Measurements from ENCODE around the gene ATG4D.
"Not testable (repeated sequence)": the region's sequence is repeated elsewhere in the genome, so short reads cannot be mapped to it uniquely, and the experiment has no call there.

The ATG4D gene

DNA sequence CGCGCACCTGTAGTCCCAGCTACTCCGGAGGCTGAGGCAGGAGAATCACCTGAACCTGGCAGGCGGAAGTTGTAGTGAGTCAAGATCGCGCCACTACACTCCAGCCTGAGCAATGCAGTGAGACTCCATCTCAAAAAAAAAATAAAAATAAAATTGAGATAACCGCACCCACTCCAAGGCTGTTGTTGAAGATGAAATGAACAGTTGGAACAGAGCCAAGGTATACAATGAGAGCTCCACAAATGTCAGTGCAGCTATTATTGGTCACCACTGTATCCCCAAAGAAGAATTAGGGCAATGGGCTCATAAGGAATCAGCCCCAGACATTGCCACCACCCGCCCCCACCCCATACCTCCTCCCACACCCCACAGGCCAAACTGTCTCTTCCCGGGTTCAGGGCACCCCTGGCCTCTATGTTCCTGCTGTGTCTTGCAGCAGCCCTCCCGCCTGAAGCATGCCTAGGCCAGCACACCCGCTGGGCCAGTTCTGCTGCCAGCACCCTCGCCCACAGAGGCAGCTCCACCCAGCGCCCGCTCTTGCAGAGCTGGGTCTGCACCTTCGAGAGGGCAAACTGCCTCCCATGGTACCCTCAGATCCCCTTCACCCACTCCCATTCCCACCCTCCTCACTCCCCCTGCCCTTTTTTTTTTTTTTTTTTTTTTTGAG, 22.9 kb upstream of the ATG4D start:
- H3K27ac ChIP-seq, result no peak overlapping the region
- TF ChIP-seq, protein P1, sequence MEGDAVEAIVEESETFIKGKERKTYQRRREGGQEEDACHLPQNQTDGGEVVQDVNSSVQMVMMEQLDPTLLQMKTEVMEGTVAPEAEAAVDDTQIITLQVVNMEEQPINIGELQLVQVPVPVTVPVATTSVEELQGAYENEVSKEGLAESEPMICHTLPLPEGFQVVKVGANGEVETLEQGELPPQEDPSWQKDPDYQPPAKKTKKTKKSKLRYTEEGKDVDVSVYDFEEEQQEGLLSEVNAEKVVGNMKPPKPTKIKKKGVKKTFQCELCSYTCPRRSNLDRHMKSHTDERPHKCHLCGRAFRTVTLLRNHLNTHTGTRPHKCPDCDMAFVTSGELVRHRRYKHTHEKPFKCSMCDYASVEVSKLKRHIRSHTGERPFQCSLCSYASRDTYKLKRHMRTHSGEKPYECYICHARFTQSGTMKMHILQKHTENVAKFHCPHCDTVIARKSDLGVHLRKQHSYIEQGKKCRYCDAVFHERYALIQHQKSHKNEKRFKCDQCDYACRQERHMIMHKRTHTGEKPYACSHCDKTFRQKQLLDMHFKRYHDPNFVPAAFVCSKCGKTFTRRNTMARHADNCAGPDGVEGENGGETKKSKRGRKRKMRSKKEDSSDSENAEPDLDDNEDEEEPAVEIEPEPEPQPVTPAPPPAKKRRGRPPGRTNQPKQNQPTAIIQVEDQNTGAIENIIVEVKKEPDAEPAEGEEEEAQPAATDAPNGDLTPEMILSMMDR (IDR thresholded peaks at IDR 0.05), result no peak
- no peak for TF ChIP-seq ZFX (IDR thresholded peaks at IDR 0.05; ENCODE audit: borderline replicate concordance)

DNA sequence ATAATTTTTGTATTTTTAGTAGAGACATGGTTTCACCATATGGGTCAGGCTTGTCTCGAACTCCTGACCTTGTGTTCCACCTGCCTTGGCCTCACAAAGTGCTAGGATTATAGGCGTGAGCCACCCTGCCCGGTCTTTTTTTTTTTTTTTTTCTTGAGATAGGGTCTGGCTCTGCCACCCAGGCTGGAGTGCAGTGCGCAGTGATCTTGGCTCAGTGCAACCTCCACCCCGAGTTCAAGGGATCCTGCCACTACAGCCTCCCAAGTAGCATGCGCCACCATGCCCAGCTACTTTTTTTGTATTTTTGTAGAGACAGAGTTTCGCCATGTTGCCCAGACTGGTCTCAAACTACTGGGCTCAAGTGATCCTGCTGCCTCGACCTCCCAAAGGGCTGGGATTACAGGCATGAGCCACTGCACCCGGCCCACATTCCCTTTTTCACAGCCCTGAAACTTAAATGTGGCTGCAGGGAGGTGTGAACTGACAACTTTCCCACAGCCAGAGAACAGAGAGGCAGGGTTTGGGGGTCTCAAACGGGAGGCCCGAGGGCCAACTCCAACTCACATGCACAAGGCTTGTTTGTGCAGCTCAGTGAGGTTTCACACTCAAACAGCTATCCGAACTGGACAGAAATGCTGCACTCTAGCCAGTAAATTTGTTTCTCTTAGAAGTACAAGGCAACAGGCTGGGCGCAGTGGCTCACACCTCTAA, 22.1 kb upstream of the ATG4D start:
- H3K27ac ChIP-seq, result no peak overlapping the region
- TF ChIP-seq, protein P1 (IDR thresholded peaks at IDR 0.05), result no peak
- no peak for TF ChIP-seq ZFX (IDR thresholded peaks at IDR 0.05; ENCODE audit: borderline replicate concordance)

DNA sequence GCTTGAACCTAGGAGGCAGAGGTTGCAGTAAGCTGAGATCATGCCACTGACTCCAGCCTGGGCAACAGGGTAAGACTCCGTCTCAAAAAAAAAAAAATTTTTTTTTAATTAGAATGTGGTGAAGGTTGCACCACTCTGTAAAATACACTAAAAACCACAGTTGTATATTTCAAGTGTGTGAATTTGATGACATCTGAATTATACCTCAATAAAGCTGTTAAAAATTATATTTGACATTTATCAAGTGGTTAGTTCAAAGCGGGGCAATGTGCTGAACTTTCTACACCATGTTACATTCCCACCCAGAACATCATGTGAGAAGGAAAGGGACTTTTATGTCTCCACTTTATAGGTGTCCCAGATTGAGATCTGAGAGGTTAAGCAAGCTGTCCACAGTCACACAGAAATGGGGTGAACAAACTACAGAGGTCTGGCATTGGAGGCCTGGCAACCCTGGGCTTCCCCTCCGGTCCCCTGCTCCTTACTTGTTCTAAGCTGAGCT, 20.5 kb upstream of the ATG4D start:
- no peak for TF ChIP-seq ZFX (IDR thresholded peaks at IDR 0.05; ENCODE audit: borderline replicate concordance)
- TF ChIP-seq, protein P1 (IDR thresholded peaks at IDR 0.05), result no peak
- H3K27ac ChIP-seq, result no peak overlapping the region

DNA sequence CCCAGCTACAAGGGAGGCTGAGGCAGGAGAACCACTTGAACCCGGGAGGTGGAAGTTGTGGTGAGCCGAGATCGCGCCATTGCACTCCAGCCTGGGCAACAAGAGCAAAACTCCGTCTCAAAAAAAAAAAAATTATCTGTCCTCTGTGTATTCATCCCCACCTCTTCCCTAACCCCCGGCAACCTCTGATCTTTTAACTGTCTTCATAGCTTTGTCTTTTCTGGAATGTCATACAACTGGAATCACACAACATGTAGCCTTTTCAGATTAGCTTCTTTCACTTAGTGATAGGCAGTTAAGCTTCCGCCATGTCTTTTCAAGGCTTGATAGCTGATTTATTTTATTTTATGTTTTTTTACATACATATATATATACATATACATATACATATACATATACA, 18.1 kb upstream of the ATG4D start:
- TF ChIP-seq, protein P1 (IDR thresholded peaks at IDR 0.05), result no peak
- TF ChIP-seq ZFX (IDR thresholded peaks at IDR 0.05; ENCODE audit: borderline replicate concordance), result no peak
- H3K27ac ChIP-seq, result no peak overlapping the region

DNA sequence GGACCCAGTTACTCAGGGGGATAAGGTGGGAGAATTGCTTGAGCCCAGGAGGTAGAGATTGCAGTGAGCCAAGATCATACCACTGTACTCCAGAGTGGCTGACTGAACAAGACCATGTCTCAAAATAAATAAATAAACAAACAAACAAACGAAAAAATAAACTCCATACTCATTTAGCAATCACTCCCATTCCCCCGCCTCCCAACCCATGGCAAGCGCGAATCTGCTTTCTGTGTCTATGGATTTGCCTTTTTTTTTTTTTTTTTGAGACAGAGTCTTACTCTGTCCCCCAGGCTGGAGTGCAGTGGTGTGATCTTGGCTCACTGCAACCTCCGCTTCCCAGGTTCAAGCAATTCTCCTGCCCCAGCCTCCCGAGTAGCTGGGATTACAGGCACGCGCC, 16.8 kb upstream of the ATG4D start:
- H3K27ac ChIP-seq, result not testable (repeated sequence)

DNA sequence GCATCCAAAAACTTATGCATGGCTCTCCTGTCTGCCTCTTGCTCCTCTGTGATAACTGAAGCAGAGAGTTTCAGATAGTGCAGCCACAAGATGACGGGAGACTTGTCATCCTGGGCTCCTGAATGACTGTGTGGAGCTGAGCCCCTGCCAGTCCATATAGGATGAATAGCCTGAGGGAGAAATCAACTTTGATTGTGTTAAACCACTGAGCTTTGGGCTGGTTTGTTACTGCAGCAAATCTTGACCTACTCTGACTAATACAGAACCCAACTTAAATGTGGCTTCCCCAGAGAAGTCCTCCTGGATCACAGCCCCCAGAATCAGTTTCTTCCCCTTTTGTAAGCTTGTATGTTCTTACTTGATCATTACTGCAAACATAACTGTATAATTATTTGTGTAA, 11.2 kb upstream of the ATG4D start:
- H3K27ac ChIP-seq, result no peak overlapping the region
- TF ChIP-seq, protein P1 (IDR thresholded peaks at IDR 0.05), result no peak
- TF ChIP-seq ZFX (IDR thresholded peaks at IDR 0.05; ENCODE audit: borderline replicate concordance), result no peak

DNA sequence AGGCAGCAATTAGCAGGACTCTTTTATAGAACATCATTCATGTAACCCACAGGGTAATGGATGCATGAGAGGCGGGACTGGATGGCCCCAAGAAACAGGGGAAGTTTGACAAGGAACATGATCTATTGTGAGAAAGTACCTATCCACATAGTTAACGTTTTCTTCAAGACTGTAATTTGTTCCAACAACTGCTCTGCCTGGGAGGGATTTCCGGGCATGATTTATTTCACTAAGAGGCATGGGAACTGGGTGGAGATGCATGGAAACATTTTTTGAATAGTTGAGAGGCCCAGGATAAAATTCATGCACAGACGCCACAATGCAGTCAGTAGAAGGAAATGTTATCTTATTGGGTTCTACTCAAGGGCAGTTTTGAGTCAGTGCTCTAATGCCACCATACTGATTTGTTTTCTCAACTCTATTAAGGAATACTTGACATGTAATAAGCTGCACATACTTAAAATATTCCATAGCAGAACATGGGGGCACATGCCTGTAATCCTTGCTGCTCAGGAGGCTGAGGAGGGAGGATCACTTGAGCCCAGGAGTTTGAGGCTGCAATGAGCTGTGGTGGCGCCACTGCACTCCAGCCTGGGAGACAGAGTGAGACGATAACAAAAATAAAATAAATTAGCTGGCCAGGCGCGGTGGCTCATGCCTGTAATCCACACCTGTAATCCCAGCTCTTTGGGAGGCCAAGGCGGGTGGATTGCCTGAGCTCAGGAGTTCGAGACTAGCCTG, 9.9 kb upstream of the ATG4D start:
- H3K27ac ChIP-seq, result no peak overlapping the region

More for the DNA sequence above, 9.9 kb upstream of the ATG4D start:
- TF ChIP-seq, protein P1 (IDR thresholded peaks at IDR 0.05), result no peak
- no peak for TF ChIP-seq ZFX (IDR thresholded peaks at IDR 0.05; ENCODE audit: borderline replicate concordance)
